HG03045 (cell line): ENCODE results near the gene RALGAPA1.
A peak's percentile ranks its signal among the peaks of the same experiment; 100 is the strongest.
"Not testable (repeated sequence)": the region's sequence is repeated elsewhere in the genome, so short reads cannot be mapped to it uniquely, and the experiment has no call there.

Experiments used
- ATAC-seq: cut with Tn5 transposase; IDR thresholded peaks from one replicate; pipeline ENCODE4 v1.9.1; 2021; ENCODE audit warnings: mild to moderate bottlenecking, moderate library complexity; ENCODE audit not compliant: unreplicated experiment

Gene RALGAPA1

DNA sequence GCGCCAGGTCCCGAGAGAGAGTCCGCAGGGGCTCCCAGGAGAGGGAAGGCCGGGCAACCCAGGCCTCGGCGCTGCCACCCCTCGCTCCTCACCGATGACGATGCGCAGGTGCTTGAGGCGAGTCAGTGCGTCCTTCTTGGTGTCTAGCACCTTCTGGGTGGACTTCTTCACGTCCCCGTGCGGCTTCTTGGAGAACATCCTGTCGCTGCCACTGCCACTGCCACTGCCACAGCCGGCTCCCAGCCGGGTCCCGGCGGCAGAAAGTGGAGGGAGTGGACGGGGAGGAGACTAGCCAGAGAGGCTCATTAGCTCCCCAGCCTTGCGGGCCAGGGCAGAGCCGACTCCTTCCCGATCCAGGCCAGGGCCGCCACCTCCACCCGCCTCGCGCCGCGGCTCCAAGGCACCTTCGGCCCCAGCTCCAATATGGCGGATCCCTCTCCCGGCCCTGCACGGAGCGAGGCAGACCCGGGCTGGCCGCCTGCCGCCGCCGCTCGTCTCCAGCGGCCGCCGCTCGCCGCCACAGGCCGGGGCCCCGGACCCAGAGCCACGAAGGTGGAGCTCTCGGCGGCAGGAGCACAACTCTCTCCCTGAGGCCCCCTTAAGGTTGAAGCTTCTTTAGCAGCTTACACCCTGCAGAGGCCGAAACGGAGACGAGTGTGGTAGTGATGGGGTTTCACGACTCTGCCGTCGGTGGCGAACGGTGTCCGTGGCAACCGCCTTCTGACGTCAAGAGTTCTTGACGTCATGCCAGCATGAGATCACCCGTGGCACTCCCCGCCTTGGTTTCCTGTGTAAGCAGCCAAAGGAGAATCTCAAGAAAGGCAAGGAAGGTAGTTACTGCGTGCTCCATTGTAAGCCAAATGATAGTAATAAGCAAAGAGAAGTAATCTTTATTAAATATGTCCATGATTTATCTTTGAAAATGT, at the start of gene RALGAPA1:
Gene RALGAPA1, minus strand, starts transcription at position 658 of the 926 bp plus-strand sequence. Its CDS starts 460 bp downstream, at position 198.
- ATAC-seq: peak; percentile 94

- no peak for ATAC-seq
Observed at GRCh38 chr14:35858521-35859209, 49.6 kb upstream of the RALGAPA1 start.

GRCh38 chr14:35855876-35856481, 46.9 kb upstream of the RALGAPA1 start:
- peak; percentile 92 for ATAC-seq

DNA sequence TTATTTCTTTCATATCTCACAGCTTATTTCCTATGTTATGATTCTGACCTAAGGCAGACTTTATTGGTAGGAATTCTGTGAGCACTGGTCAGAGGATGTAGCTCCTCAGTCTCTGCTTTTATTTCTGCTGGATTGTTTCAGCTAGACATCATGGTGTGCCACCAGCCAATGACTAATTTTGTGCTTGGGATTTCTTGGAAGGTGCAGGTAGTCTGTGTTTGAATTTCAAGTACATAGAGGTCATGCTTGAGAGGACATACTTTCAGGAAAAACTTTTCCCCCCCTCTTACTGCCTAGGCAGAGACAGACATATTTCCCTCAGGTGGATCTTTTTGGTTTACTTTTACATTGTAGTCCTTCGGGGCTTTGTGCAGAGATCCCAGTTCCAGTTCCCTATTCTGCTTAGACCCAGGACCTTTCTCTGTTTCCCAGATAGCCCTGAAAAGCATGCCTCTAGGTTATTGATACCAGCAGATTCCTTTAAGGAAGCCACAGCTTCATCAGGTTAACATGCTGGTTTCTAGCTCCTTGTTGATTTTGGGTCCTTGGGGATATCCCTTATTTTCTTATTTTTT, 45.7 kb upstream of the RALGAPA1 start:
- no peak for ATAC-seq

DNA sequence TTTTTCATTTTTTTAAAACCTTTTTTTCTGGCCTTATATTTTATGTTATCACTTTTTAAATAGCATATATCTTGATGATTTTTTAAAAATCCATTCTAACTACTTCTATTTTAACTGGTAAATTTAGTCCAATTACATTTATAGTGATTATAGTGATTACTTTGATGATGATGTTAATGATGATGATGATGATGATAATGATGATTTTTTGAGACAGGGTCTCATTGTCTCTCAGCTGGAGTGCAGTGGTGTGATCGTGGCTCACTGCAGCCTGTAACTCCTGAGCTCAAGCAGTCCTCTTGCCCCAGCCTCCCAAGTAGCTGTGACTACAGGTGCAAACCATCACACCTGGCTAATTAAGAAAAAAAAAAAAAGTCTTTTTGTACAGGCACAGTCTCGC, 44.1 kb upstream of the RALGAPA1 start:
- ATAC-seq: no peak

GRCh38 chr14:35851823-35852222, 42.7 kb upstream of the RALGAPA1 start:
- no peak for ATAC-seq

DNA sequence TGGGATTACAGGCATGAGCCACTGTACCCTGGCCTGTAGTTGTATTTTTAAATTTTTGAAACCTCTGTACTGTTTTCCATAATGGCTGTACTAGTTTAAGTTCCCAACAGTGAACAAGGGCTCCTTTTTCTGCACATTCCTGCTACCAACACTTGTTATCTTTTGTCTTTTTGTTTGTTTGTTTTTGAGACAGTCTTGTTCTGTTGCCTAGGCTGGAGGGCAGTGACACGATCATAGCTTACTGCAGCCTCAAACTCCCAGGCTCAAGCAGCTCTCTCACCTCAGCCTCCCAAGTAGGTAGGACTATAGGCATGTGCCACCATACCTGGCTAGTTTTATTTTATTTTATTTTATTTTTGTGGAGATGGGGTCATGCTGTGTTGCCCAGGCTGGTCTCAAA, 40.0 kb upstream of the RALGAPA1 start:
- ATAC-seq: no peak

GRCh38 chr14:35847636-35848035, 38.5 kb upstream of the RALGAPA1 start:
- no peak for ATAC-seq

DNA sequence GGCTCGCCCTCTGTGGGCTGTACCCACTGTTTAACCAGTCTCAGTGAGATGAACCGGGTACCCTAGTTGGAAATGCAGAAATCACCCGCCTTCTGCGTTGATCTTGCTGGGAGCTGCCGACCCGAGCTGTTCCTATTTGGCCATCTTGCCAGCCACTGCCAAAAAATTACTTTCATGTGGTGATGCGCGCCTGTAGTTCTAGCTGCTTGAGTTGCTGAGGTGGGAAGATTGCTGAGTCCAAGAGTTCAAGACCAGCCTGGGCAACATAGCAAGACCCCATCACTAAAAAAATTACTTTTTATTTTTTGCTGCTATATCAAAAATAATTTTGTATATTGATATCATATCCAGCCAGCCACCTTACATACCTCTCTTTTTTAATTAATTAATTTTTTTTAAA, 35.4 kb upstream of the RALGAPA1 start:
- ATAC-seq: no peak

GRCh38 chr14:35842245-35842644, 33.1 kb upstream of the RALGAPA1 start:
- ATAC-seq: not testable (repeated sequence)

- ATAC-seq: not testable (repeated sequence)
Observed at GRCh38 chr14:35841704-35842103, 32.6 kb upstream of the RALGAPA1 start.

DNA sequence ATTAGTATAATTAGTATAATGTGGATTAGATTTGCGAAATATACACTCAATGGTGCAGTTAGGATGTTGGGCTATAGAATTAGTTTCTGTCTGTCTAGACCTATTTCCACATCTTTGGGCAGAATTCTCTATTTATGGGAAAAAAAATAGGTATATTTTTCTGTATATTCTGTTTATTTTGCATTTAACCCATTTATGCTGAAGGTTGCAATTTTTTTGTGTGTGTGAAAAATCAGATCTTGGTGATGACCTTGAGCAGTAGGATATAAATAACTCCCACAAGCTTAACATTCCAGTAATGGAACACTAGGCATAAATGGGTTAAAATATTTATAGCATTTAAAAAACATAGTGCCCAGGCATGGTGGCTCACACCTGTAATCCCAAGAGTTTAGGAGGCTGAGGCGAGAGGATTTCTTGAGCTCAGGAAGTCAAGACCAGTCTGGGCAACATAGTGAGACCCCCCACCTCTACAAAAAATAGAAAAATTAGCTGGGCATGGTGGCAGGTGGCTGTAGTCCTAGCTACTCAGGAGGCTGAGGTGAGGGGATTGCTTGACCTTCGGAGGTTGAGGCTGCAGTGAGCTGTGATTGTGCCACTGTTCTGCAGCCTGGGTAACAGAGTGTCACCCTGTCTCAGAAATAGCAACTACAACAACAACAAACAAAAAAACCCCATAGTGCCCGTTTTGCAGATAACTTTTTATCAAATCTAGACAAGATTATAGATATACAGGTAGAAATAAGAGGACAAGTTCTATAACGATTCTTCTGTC, 26.3 kb upstream of the RALGAPA1 start:
- no peak for ATAC-seq

- no peak for ATAC-seq
Observed at GRCh38 chr14:35829449-35829848, 20.4 kb upstream of the RALGAPA1 start.

DNA sequence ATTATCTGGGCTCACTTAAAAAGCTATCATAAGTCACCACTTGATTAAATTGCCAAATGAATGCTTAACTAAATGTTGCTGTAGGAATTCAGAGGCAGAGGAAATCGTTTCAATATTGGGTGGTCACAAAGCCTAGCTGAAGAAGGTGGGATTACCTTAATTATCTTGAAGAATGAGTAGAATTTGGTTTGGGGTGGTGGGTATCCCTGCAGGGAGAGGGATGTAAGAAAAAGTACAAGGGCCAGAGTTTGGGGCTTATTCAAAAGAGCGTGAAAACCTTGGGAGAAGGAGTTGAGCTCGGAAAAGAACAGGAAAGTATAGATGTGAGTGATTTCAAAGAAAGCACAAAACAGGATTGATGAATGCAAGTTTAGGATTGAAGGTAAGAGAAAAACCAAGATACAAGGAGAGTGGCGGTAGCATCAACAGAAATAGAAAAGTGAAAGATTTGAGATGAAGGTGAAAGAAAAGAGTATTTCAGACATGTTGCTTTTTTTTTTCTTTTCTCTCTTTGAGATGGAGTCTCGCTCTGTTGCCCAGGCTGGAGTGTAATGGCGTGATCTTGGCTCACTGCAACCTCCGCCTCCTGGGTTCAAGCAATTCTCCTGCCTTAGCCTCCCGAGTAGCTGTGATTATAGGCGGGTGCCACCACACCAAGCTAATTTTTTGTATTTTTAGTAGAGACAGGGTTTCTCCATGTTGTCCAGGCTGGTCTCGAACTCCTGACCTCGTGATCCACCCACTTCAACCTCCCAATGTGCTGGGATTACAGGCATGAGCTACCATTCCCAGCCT, 18.8 kb upstream of the RALGAPA1 start:
- no peak for ATAC-seq

GRCh38 chr14:35826952-35827416, 17.9 kb upstream of the RALGAPA1 start:
- no peak for ATAC-seq

DNA sequence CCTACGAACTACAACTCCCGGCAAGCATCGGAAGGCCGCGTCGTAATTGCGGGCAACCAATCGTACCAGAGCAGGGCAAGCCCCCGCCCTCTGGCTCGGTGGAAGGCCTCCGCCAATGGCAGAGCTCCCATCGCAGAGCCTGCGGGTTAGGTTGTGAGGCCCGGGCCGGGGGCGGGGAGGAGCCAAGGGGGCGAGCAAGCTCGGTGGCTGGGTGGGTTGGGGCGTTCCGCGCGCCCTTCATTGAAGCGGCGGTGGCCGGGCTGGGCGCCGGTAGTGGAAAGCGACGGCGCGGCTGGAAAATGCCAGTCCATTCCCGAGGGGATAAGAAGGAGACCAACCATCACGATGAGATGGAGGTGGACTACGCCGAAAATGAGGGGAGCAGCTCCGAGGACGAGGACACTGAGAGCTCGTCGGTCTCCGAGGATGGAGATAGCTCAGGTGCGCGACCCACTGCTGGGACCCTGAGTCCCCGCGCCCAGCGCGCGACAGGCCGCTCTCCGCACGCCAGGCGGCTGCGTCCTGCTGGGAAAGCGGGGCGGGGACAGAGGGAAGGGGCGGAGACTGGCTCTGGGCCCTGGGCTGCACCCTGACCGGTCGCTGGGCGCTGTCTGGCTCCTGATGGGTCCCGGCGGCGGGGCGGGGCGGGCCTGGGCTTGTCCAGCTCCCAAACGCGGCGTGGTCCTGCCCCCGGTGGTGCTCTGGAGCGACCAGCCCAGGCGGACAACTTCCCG, 17.3 kb upstream of the RALGAPA1 start, which contains the start of gene BRMS1L:
Gene BRMS1L, plus strand, starts transcription at position 121 of the 734 bp plus-strand sequence. Its CDS starts 179 bp downstream, at position 300.
- peak; percentile 98 for ATAC-seq

DNA sequence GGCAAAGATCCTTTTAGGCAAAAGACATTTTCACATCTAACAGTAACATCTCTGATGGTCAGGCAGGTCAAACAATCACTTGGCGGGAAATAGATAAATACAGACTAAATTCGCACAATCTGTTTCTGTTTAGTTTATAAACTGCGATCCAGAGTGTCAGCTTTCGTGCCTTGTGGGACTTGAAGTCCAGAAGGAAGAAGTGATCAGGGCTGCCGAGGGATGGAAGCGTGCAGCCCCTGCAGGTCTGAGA, 16.8 kb upstream of the RALGAPA1 start:
- ATAC-seq: no peak

DNA sequence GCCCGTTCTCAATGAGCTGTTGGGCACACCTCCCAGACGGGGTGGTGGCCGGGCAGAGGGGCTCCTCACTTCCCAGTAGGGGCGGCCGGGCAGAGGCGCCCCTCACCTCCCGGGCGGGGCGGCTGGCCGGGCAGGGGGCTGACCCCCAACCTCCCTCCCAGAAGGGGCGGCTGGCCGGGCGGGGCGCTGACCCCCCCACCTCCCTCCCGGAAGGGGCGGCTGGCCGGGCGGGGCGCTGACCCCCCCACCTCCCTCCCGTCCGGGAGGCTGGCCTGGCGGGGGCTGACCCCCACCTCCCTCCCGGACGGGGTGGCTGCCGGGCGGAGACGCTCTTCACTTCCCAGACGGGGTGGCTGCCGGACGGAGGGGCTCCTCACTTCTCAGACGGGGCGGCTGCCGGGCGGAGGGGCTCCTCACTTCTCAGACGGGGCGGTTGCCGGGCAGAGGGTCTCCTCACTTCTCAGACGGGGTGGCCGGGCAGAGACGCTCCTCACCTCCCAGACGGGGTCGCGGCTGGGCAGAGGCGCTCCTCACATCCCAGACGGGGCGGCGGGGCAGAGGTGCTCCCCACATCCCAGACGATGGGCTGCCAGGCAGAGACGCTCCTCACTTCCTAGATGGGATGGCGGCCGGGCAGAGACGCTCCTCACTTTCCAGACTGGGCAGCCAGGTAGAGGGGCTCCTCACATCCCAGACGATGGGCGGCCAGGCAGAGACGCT, 15.5 kb upstream of the RALGAPA1 start:
- not testable (repeated sequence) for ATAC-seq
